Ectodermal cell (in vitro differentiated cells): ENCODE results near the gene ABR.

Source experiments
- H3K27ac ChIP-seq: 2 replicates; pipeline ENCODE4 v1.7.0; 2013; ENCODE audit warnings: mild to moderate bottlenecking, low read depth, low read length; ENCODE audit not compliant: insufficient read depth, poor library complexity, severe bottlenecking
- H3K27me3 ChIP-seq: 2 replicates; pipeline ENCODE4 v1.7.0; 2013; ENCODE audit warnings: mild to moderate bottlenecking, low read length; ENCODE audit not compliant: insufficient read depth, control insufficient read depth, poor library complexity, severe bottlenecking
- H3K36me3 ChIP-seq: one replicate; pipeline ENCODE4 v1.7.0; 2013; ENCODE audit warnings: low read length; ENCODE audit not compliant: control insufficient read depth, insufficient read depth
- H3K4me1 ChIP-seq: one replicate; pipeline ENCODE4 v1.7.0; 2013; ENCODE audit warnings: low read length; ENCODE audit not compliant: control insufficient read depth, insufficient read depth
- H3K4me3 ChIP-seq: 2 replicates; pipeline ENCODE4 v1.7.0; 2013; ENCODE audit warnings: low read depth, low read length, control low read depth; ENCODE audit not compliant: insufficient read depth
- H3K9me3 ChIP-seq: 2 replicates; pipeline ENCODE4 v1.7.0; 2013; ENCODE audit warnings: mild to moderate bottlenecking, low read length, moderate library complexity; ENCODE audit not compliant: control insufficient read depth
- WGBS, 2 experiments: methylation state at CpG; one replicate each; pipeline ENCODE4 v1.1.7; 2013; ENCODE audit warnings: missing lambda C conversion rate in 2 of 2; 5-methylcytosine and 5-hydroxymethylcytosine counted together

The ABR gene

GRCh38 chr17:1008008-1008761 lies 171.6 kb downstream of the ABR start:
- Histone ChIP-seq H3K27ac (no peak overlapping the region), H3K4me3 (no peak overlapping the region), H3K36me3 (no peaks in the 10 kb centered on the region), H3K9me3 (no peaks in the 10 kb centered on the region), H3K27me3 (no peaks in the 10 kb centered on the region), H3K4me1 (no peaks in the 10 kb centered on the region)
- 94 to 95% methylated on average over 21 of the region's 21 CpGs for WGBS, 2 experiments

- no peaks in the 10 kb centered on the region for H3K36me3 ChIP-seq
- H3K4me1 ChIP-seq, result no peaks in the 10 kb centered on the region
- H3K4me3 ChIP-seq, result no peak overlapping the region
- H3K27ac ChIP-seq, result no peak overlapping the region
- 94% methylated on average over 16 of the region's 16 CpGs for WGBS, 2 experiments
- H3K9me3 ChIP-seq, result no peaks in the 10 kb centered on the region
- H3K27me3 ChIP-seq, result no peaks in the 10 kb centered on the region
Measured at GRCh38 chr17:1007310-1008007, 172.3 kb downstream of the ABR start.

GRCh38 chr17:1006054-1006453 lies 173.7 kb downstream of the ABR start:
- Histone ChIP-seq H3K4me3 (no peak overlapping the region), H3K27ac (no peak overlapping the region), H3K27me3 (no peaks in the 10 kb centered on the region), H3K36me3 (peaks cover 11% of the 10 kb centered on the region), H3K4me1 (no peaks in the 10 kb centered on the region), H3K9me3 (no peaks in the 10 kb centered on the region)
- WGBS, 2 experiments, result 92 to 93% methylated on average over 16 of the region's 16 CpGs

- Histone ChIP-seq H3K4me3 (no peak overlapping the region), H3K9me3 (no peaks in the 10 kb centered on the region), H3K4me1 (no peaks in the 10 kb centered on the region), H3K27ac (no peak overlapping the region), H3K36me3 (peaks cover 16% of the 10 kb centered on the region), H3K27me3 (no peaks in the 10 kb centered on the region)
- 94 to 95% methylated on average over 23 of the region's 23 CpGs for WGBS, 2 experiments
Measured at GRCh38 chr17:1005361-1005946, 174.3 kb downstream of the ABR start.

GRCh38 chr17:1004769-1005295 lies 174.9 kb downstream of the ABR start:
- Histone ChIP-seq H3K9me3 (no peaks in the 10 kb centered on the region), H3K27ac (no peak overlapping the region), H3K4me3 (no peak overlapping the region), H3K36me3 (peaks cover 16% of the 10 kb centered on the region), H3K4me1 (no peaks in the 10 kb centered on the region), H3K27me3 (no peaks in the 10 kb centered on the region)
- 86% methylated on average over 13 of the region's 13 CpGs for WGBS, 2 experiments

DNA sequence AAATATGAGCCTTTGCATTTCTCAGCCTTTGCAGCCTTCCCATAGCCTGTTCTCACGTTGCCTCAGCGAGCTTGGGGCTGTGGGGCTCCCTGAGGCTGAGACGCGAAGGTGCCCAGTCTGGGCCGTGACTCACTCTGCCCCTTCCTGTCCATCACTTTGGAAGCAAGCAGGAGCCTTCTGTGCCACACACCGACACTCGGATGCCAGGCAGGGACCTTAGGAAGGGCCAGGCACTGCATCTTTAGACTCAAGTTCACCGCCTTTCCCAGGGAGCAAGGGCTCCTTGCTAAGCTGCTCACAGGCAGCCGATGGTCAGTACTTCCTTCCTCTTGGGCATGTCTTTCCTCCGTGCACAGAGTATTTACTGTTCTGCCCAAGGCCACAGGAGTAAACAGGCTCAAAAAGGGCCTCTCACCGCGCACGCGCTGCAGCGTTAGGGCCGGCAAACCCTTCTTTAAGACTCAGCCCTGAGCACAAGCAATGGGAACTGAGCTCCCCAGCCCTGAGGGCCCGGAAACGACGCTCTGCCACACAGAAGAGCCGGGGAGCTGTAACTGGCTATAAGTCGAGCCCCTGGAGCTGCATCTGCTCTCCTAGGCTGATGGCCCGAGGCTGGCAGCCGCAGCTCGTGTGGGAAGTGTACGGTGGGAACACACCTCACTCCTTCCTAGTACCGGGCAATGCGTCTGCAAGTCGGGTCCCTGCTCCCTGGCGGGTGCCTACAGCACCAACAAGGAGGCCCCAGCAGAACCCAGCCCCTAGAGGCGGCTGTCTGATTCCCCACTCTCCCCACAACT lies 175.6 kb downstream of the ABR start:
- H3K36me3 ChIP-seq, result peaks cover 16% of the 10 kb centered on the region
- H3K9me3 ChIP-seq, result no peaks in the 10 kb centered on the region
- no peak overlapping the region for H3K27ac ChIP-seq
- no peaks in the 10 kb centered on the region for H3K4me1 ChIP-seq
- WGBS, 2 experiments, result 90% methylated on average over 30 of the region's 30 CpGs
- H3K4me3 ChIP-seq, result no peak overlapping the region
- H3K27me3 ChIP-seq, result no peaks in the 10 kb centered on the region

GRCh38 chr17:1003633-1003971 lies 176.2 kb downstream of the ABR start:
- Histone ChIP-seq H3K9me3 (no peaks in the 10 kb centered on the region), H3K4me1 (no peaks in the 10 kb centered on the region), H3K4me3 (no peak overlapping the region), H3K27ac (no peak overlapping the region), H3K36me3 (peaks cover 16% of the 10 kb centered on the region), H3K27me3 (no peaks in the 10 kb centered on the region)
- 92 to 93% methylated on average over 5 of the region's 5 CpGs for WGBS, 2 experiments

DNA sequence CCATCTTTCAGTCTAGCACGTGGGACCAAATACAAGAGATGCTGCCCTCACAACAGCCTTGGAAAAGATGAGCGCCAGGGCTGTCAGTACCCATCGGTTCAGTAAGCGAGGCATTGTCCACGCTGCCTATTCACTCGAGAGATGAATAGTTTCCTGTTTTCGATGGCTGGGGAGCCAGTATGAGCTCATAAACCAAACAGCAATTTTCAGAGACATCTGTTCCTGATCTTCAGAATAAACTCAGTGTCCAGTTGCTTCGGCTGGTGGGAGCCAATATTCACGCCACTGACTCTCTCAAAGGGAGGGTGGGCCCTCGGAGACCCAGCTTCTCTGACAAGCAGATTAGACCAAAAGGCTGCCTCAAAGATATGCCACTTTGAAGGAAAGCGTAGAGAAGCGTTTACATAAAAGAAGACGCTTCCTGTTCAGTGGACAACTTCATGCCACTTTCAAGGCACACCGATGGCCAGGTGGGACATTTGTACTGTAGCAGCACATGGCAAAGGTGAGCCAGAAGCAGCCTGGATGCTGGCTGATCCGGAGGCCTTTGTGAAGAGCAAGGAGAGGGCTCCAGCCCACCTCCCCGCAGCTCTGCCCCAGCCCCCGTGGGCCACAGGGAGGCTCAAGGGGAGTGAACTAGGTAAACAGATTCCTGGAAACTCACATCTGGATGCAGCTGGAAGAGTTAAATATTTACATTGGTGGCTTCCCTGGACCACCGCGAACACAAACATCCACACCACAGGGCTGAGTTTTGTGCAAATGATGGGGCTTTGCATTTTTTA lies 176.8 kb downstream of the ABR start:
- Histone ChIP-seq H3K27me3 (no peaks in the 10 kb centered on the region), H3K36me3 (peaks cover 16% of the 10 kb centered on the region), H3K9me3 (no peaks in the 10 kb centered on the region), H3K4me3 (no peak overlapping the region), H3K27ac (no peak overlapping the region), H3K4me1 (peaks cover 3% of the 10 kb centered on the region)
- 89 to 90% methylated on average over 17 to 19 of the region's 19 CpGs for WGBS, 2 experiments

- WGBS, 2 experiments, result 92 to 96% methylated on average over 4 of the region's 4 CpGs
- no peak overlapping the region for H3K4me3 ChIP-seq
- peaks cover 16% of the 10 kb centered on the region for H3K36me3 ChIP-seq
- H3K27me3 ChIP-seq, result no peaks in the 10 kb centered on the region
- H3K4me1 ChIP-seq, result peaks cover 6% of the 10 kb centered on the region
- H3K27ac ChIP-seq, result no peak overlapping the region
- no peaks in the 10 kb centered on the region for H3K9me3 ChIP-seq
Measured at GRCh38 chr17:1002412-1002753, 177.4 kb downstream of the ABR start.
